GM12864 (cell line): Measurements from ENCODE around the gene PPFIA2.
A peak's percentile ranks its signal among the peaks of the same experiment; 100 is the strongest.

Source experiments
- DNase-seq: peaks from one replicate; pipeline ENCODE4 v3.0.0-alpha.2; 2011; ENCODE audit warnings: low read depth
- H3K4me3 ChIP-seq: 2 replicates; pipeline ENCODE4 v1.5.1; 2011; ENCODE audit warnings: mild to moderate bottlenecking, low read depth, low read length, control low read depth
- CTCF ChIP-seq: IDR thresholded peaks from 2 replicates; pipeline ENCODE4 v1.5.1; 2011; ENCODE audit warnings: low read depth, mild to moderate bottlenecking, moderate library complexity, low read length, control low read depth, inconsistent platforms; ENCODE audit errors: missing control alignments

Gene PPFIA2

GRCh38 chr12:81627336-81628189 lies 131.6 kb downstream of the PPFIA2 start:
- DNase-seq, result no peak
- TF ChIP-seq CTCF, result peak; percentile 45
- H3K4me3 ChIP-seq, result no peak overlapping the region

- TF ChIP-seq CTCF, result no peak
- no peak for DNase-seq
- H3K4me3 ChIP-seq, result no peak overlapping the region
These were observed 132.7 kb downstream of the PPFIA2 start for GRCh38 chr12:81626406-81626805.

GRCh38 chr12:81617915-81618314 lies 141.2 kb downstream of the PPFIA2 start:
- H3K4me3 ChIP-seq, result no peak overlapping the region
- TF ChIP-seq CTCF, result no peak
- no peak for DNase-seq

- no peak for TF ChIP-seq CTCF
- DNase-seq, result no peak
- no peak overlapping the region for H3K4me3 ChIP-seq
These were observed 144.0 kb downstream of the PPFIA2 start for GRCh38 chr12:81615026-81615588.

- no peak for DNase-seq
- TF ChIP-seq CTCF, result peak; percentile 44
- no peak overlapping the region for H3K4me3 ChIP-seq
These were observed 147.9 kb downstream of the PPFIA2 start for GRCh38 chr12:81610955-81611889.

GRCh38 chr12:81597928-81598604 lies 161.1 kb downstream of the PPFIA2 start:
- no peak for TF ChIP-seq CTCF
- DNase-seq, result no peak

More at GRCh38 chr12:81597928-81598604, 161.1 kb downstream of the PPFIA2 start:
- no peak overlapping the region for H3K4me3 ChIP-seq
